ES-I3 (cell line): Measurements from ENCODE around the gene MAB21L1.

Source experiments
- H3K36me3 ChIP-seq: 2 replicates; pipeline ENCODE4 v1.6.1; 2013; ENCODE audit warnings: mild to moderate bottlenecking, low read length, control low read depth, moderate library complexity; ENCODE audit not compliant: insufficient read depth
- H3K4me1 ChIP-seq: 2 replicates; pipeline ENCODE4 v1.6.1; 2013; ENCODE audit warnings: mild to moderate bottlenecking, control low read depth, low read length; ENCODE audit not compliant: insufficient read depth
- H3K9ac ChIP-seq: 2 replicates; pipeline ENCODE4 v1.6.1; 2013; ENCODE audit warnings: low read depth, mild to moderate bottlenecking, low read length, moderate library complexity
- H3K9me3 ChIP-seq: 2 replicates; pipeline ENCODE4 v1.6.1; 2013; ENCODE audit warnings: mild to moderate bottlenecking, low read length, moderate library complexity; ENCODE audit not compliant: control insufficient read depth, insufficient read depth

Gene MAB21L1

GRCh38 chr13:35475960-35476943 lies at the start of gene MAB21L1:
MAB21L1 (minus strand) TSS chr13:35476689; CDS start chr13:35476138, 551 bp downstream.
- Histone ChIP-seq H3K9me3 (no peaks in the 10 kb centered on the region), H3K9ac (peak within 1 kb of the TSS; percentile 46; the same call in 1 of the 2 replicates), H3K4me1 (peaks cover 7% of the 10 kb centered on the region; the same call in 1 of the 2 replicates), H3K36me3 (no peaks in the 10 kb centered on the region)

GRCh38 chr13:35524171-35524570 lies 47.7 kb upstream of the MAB21L1 start:
- Histone ChIP-seq H3K9me3 (no peaks in the 10 kb centered on the region), H3K4me1 (no peaks in the 10 kb centered on the region), H3K9ac (no peak overlapping the region), H3K36me3 (no peaks in the 10 kb centered on the region)

DNA sequence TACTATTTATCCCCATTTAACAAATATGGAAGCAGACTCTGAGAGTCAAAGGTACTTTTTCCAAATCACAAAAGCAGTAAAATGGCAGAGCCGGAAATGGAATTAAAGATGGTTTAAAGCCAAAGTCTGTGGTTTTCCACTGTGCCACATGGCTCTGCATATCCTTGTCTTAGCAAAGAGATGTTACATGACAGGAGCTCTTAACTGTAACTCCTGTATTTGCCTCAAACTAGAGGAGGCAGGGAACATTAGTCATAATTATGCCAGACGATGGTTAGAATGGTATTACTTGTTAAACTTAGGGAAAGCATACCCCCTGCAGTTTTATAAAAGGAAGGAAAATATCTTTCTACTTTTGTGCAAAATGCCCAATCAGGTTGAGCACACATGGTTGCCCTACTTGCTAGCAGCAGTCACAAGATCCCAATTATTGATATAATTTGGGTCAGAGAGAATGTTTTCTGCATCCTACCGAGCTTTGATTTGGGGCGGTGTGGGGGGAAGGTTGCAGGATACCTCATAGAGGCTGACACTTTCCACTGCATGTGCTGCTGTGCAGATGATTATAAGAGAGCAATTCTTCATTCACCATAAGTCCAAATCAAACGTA lies 42.0 kb upstream of the MAB21L1 start:
- H3K9me3 ChIP-seq, result no peaks in the 10 kb centered on the region
- H3K4me1 ChIP-seq, result peaks cover 9% of the 10 kb centered on the region; the same call in 1 of the 2 replicates
- H3K36me3 ChIP-seq, result no peaks in the 10 kb centered on the region
- no peak overlapping the region for H3K9ac ChIP-seq

GRCh38 chr13:35514801-35515502 lies 38.5 kb upstream of the MAB21L1 start:
- Histone ChIP-seq H3K9me3 (no peaks in the 10 kb centered on the region), H3K9ac (no peak overlapping the region), H3K36me3 (no peaks in the 10 kb centered on the region), H3K4me1 (peaks cover 9% of the 10 kb centered on the region; the same call in 1 of the 2 replicates)

DNA sequence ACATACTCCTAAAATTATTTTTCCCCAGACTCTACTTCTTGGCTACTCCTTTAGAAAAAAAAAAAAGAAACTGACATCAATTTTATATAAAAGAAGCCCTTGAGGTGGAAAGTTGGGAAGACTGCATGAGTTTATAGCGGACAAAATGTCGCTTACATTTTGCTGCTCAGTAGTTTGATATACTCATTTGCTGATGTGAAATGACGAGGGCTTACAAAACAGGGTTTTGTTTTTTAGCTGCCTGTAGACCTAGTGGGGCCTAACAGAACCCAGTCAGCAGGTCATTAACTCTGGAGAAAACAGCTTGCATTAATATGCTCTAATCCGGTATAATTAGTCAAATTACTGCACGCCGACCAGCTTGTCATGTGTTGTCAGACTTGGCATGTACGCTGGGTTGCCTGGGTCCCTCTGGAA lies 37.6 kb upstream of the MAB21L1 start:
- no peak overlapping the region for H3K9ac ChIP-seq
- H3K36me3 ChIP-seq, result no peaks in the 10 kb centered on the region
- peaks cover 9% of the 10 kb centered on the region; the same call in 1 of the 2 replicates for H3K4me1 ChIP-seq
- no peaks in the 10 kb centered on the region for H3K9me3 ChIP-seq

DNA sequence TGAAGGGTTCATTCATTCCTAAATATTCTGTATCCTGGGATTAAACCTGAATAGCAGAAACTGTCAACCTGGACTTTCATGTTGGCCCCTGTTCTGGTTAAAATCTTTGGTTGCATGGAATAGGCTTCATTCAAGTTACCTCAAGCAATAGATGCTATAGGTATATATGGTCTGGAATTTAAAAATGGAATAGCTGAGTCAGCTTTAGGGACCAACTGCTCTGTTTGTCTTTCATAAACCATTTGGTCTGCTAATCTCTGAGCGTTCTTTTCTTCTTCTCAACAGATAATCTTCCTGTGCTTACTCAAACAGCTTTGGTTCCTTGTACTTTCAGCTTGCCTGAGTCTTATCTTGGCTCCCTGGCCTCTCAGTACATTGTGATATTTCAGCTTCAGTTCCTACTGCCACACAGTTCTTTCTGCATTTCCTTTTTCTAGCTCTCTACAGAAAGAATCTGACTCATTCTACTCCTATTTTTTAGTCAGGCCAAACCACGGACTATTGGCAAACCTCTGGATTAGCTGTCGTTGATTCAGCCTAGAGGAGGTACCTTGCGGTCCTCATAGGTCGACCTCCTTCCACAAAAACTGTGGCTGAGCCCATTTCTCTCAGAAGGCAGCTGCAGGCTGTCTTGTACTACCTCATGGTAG lies 35.9 kb upstream of the MAB21L1 start:
- Histone ChIP-seq H3K36me3 (no peaks in the 10 kb centered on the region), H3K4me1 (peaks cover 9% of the 10 kb centered on the region; the same call in 1 of the 2 replicates), H3K9ac (no peak overlapping the region), H3K9me3 (no peaks in the 10 kb centered on the region)

- Histone ChIP-seq H3K4me1 (no peaks in the 10 kb centered on the region; the same call in 1 of the 2 replicates), H3K9ac (no peak overlapping the region), H3K36me3 (no peaks in the 10 kb centered on the region), H3K9me3 (no peaks in the 10 kb centered on the region)
Observed at GRCh38 chr13:35502456-35502855, 26.0 kb upstream of the MAB21L1 start.

GRCh38 chr13:35501661-35502235 lies 25.3 kb upstream of the MAB21L1 start:
- no peak overlapping the region for H3K9ac ChIP-seq
- H3K9me3 ChIP-seq, result no peaks in the 10 kb centered on the region
- no peaks in the 10 kb centered on the region; the same call in 1 of the 2 replicates for H3K4me1 ChIP-seq
- no peaks in the 10 kb centered on the region for H3K36me3 ChIP-seq

GRCh38 chr13:35500144-35500543 lies 23.7 kb upstream of the MAB21L1 start:
- H3K9me3 ChIP-seq, result no peaks in the 10 kb centered on the region
- H3K9ac ChIP-seq, result no peak overlapping the region
- H3K4me1 ChIP-seq, result no peaks in the 10 kb centered on the region; the same call in 1 of the 2 replicates
- H3K36me3 ChIP-seq, result no peaks in the 10 kb centered on the region

DNA sequence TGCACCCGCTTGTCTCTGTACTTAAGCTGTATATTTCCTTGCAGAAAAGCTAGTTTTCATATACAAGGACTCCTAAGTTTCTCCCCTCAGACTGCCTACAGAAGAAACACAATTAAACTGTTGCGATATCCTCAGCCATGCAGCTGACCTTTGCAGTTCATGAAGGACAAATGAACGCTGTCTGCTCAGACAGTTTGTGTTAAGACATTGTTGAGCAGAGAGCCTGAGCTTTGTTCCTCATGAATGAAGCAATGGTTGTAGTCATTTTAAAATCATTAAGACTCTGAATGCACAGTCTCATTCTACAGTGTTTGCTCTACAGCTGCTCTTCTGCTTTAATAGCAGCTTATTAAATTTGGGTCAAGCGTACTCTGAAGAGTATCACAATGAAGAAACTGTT lies 23.2 kb upstream of the MAB21L1 start:
- H3K9me3 ChIP-seq, result no peaks in the 10 kb centered on the region
- H3K36me3 ChIP-seq, result no peaks in the 10 kb centered on the region
- H3K9ac ChIP-seq, result no peak overlapping the region
- H3K4me1 ChIP-seq, result no peaks in the 10 kb centered on the region; the same call in 1 of the 2 replicates

DNA sequence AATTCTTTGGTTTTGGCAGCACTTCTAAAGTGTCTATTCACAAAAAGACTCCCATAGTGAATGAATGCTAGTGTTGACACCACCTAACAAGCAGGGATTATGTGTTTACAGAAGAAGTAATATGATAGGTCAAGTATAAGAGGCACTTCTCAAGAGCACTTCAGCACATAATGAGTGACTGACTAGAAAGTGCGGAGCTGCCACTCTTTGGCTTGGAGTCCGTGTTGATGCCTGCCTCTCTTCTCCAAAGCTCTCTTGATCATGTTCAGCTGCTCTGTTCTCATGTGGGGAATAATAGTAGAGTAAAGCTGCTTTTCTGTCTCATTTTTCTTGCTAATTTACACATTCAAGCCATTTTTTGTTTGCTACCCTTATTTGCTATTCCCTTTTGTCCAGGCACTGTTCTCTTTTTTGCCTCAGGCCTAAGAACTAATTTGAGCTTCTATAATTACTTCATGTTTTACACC lies 22.7 kb upstream of the MAB21L1 start:
- Histone ChIP-seq H3K4me1 (no peaks in the 10 kb centered on the region; the same call in 1 of the 2 replicates), H3K9me3 (no peaks in the 10 kb centered on the region), H3K36me3 (no peaks in the 10 kb centered on the region), H3K9ac (no peak overlapping the region)

DNA sequence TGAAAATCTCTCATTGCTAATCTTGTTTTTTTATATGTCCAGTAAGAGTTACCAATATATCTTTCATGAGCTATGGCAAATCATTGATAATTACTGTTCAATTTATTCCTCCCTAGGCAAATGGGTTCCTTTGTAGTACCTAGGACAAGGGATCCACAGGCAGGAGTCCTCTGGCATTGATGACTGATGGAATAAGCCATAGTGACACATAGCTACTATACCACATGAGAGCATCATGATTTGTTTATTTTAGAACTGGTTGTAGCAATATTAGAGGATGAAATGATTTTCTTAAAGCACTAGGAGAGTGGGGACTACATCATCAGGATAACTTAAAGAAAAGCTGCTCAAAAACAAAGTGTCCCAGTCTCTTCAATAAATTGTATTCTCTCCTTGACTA lies 21.7 kb upstream of the MAB21L1 start:
- Histone ChIP-seq H3K4me1 (no peaks in the 10 kb centered on the region), H3K36me3 (no peaks in the 10 kb centered on the region), H3K9ac (no peak overlapping the region), H3K9me3 (no peaks in the 10 kb centered on the region)

DNA sequence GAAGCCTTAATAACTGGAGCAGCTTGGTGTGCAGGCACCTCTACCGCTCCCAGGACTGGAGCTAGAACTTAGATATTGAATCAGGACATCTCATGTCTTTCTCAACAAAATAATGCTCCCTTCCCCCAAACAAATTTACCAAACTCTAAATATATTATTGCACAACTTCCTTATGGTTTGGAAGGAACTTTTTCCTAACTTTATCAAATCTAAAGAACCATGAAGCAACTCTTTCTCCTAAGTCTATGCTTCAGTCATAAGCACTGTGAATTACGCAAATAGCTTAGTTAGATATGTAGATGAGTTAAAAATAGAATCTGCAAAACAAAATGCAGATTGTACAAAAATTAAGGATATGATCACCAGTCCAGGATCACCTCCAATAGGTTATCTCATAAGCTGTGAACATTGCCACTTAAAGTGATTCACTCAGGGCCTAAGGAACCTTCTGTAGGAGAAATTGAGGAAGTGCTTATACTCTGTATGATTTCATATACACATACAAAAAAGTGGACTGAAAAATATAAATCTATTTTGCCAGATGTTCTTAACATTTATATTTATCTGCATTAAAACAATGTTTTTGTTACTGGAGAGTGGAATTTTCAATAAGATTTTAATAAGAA lies 20.4 kb upstream of the MAB21L1 start:
- H3K4me1 ChIP-seq, result no peaks in the 10 kb centered on the region
- H3K9me3 ChIP-seq, result no peaks in the 10 kb centered on the region
- no peaks in the 10 kb centered on the region for H3K36me3 ChIP-seq

More for the DNA sequence above, 20.4 kb upstream of the MAB21L1 start:
- no peak overlapping the region for H3K9ac ChIP-seq
